ENCODE data around the gene P4HB. TPM values are rescaled to one million over a fixed set of nuclear protein-coding genes. Genes with fewer than 3 reads are reported as not detected.

Gene P4HB
- polyA plus RNA-seq, 1 of the 3 experiments (the other 2 are of a cell fraction) = 165 TPM

DNA sequence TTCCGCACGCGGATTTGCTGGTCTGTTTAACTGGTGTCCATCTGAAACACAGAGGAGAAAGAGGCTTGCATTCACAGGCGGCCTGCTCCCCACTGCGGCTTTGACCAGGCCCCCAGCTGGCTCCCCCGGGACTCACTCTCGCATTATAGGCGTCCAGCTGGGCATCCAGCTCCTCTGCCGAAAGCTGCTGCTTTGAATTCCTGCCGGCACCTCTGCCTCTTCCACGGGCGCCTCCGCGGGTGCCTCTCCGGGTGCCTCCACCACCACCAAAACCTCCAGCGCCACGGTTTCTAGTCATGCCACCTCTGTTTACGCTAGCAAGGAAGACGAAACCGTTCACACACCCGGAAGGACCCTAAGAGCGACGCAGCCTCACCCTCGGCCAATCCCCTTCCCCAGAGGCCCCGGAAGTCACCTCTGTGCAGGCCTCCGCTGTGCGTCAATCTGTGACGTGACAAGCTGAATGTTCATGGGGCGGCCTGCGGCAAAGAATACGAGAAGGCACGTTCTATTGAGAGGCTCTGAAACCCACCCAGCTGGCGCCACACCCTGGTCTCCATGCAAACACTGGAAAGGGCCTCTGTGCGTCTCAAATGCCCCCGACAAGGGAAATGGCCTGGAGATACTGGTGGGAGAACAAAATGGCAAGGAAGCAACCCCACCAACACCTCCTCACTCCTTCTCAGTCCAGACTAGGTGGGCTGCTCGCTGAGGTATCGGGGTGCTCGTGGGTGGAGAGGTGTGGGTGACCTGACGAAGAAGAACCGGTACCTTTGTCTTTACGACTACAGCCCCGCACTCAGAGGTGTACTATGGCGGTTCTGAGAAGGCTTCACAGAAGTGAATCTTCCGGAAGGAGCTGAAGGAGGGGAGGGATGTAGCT, 28.0 kb upstream of the P4HB start:
- H3K9ac ChIP-seq = no peak overlapping the region
- ChIA-PET CTCF (interaction anchor here (0.8 to 1.5 kb wide), 4 partner anchors 19 to 133 kb away, joined by 3 to 6 read pairs (median 4); no protein-coding TSS in a partner anchor), POLR2A (no interaction called here)
- TF ChIP-seq FOXM1 (IDR thresholded peaks at IDR 0.05; ENCODE audit: low read depth) (no peak), EZH2phosphoT487 (IDR thresholded peaks at IDR 0.05; ENCODE audit: borderline replicate concordance, low read depth) (no peak), REST (IDR thresholded peaks at IDR 0.05; ENCODE audit: low read depth, low read length) (no peak), EP300 (IDR thresholded peaks at IDR 0.05; ENCODE audit: borderline replicate concordance in 1 of 2, low read depth in 1 of 2, low read length in 1 of 2) (no peak), JUND (IDR thresholded peaks at IDR 0.05) (no peak), ELF1 (IDR thresholded peaks at IDR 0.05) (no peak), RFX5 (IDR thresholded peaks at IDR 0.05; ENCODE audit: low read length) (no peak), TEAD4 (IDR thresholded peaks at IDR 0.05; ENCODE audit: borderline replicate concordance, insufficient read depth) (no peak), TAF1 (IDR thresholded peaks at IDR 0.05; ENCODE audit: borderline replicate concordance, low read depth, low read length) (no peak), NRF1 (IDR thresholded peaks at IDR 0.05; ENCODE audit: low read depth, low read length) (no peak)
- TF ChIP-seq, protein P1, sequence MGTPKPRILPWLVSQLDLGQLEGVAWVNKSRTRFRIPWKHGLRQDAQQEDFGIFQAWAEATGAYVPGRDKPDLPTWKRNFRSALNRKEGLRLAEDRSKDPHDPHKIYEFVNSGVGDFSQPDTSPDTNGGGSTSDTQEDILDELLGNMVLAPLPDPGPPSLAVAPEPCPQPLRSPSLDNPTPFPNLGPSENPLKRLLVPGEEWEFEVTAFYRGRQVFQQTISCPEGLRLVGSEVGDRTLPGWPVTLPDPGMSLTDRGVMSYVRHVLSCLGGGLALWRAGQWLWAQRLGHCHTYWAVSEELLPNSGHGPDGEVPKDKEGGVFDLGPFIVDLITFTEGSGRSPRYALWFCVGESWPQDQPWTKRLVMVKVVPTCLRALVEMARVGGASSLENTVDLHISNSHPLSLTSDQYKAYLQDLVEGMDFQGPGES (IDR thresholded peaks at IDR 0.05; ENCODE audit: low read depth, low read length) = no peak
- H3F3A ChIP-seq (replicated peaks; ENCODE audit: insufficient read depth) = peaks cover 23% of the 10 kb centered on the region
- no peak overlapping the region for H3K27ac ChIP-seq (ENCODE audit: low read depth in 2 of 2, low read length in 1 of 2)
- H3K4me3 ChIP-seq (ENCODE audit: low read depth in 2 of 2, low read length in 1 of 2) = no peak overlapping the region
- no peaks in the 10 kb centered on the region for H3K9me3 ChIP-seq
- peaks cover 12 to 19% of the 10 kb centered on the region in 2 experiments for H3K4me1 ChIP-seq (ENCODE audit: control insufficient read depth in 1 of 2, insufficient read depth in 2 of 2, low read depth in 1 of 2, low read length in 1 of 2)
- no peak overlapping the region for H2AFZ ChIP-seq (ENCODE audit: low read depth)
- 96% methylated on average over 44 of the region's 44 CpGs for WGBS (ENCODE audit: low lambda C conversion rate)
- peaks cover 23% of the 10 kb centered on the region; the same call in 1 of the 2 replicates for H4K20me1 ChIP-seq (ENCODE audit: insufficient read depth)
- peaks cover 50 to 58% of the 10 kb centered on the region in 2 experiments for H3K36me3 ChIP-seq (replicated peaks in 1 of 2; ENCODE audit: control insufficient read depth in 1 of 2, insufficient read depth in 2 of 2, low read length in 1 of 2)
- peaks cover 83% of the 10 kb centered on the region for H3K79me2 ChIP-seq (ENCODE audit: insufficient read depth)
- H3K9me2 ChIP-seq = no peaks in the 10 kb centered on the region
- peak; percentile 14 for DNase-seq
- no peak overlapping the region for H3K4me2 ChIP-seq
- H3K27me3 ChIP-seq (ENCODE audit: insufficient read depth) = no peaks in the 10 kb centered on the region

Measured in SK-N-SH (cell line).